ENCODE measurements around the gene MARK4.
A peak's percentile ranks its signal among the peaks of the same experiment; 100 is the strongest.

MARK4 gene

DNA sequence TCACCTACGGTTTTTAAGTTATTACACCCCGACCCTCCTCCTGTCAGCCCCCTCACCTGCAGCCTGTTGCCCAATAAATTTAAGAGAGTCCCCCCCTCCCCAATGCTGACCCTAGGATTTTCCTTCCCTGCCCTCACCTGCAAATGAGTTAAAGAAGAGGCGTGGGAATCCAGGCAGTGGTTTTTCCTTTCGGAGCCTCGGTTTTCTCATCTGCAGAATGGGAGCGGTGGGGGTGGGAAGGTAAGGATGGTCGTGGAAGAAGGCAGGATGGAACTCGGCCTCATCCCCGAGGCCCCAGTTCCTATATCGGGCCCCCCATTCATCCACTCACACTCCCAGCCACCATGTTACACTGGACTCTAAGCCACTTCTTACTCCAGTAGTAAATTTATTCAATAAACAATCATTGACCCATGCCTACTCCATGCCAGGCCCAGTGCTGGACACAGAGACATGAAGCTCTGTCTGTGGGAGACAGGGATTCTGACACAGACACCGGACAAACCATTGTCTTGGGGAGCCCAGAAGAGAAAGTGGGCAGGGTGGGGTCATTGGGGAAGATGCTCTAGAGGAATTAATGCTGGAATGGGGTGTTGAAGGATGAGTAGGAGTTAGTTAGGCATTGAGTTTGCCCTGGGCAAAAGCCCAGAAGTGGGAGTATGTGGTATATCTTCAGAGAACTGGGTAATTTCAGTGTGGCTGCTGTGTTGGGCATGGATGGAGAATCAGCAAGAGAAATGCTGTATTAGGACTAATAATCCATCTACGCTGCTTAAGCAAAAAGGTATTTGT is 52.4 kb downstream of the MARK4 start:
- ChIA-PET CTCF (interaction anchor here (1.5 kb wide), 1 partner anchor 54 kb away, joined by 3 read pairs; no protein-coding TSS in a partner anchor), POLR2A (no interaction called here)
- H3K36me3 ChIP-seq (ENCODE audit: control insufficient read depth in 4 of 4, insufficient read depth in 4 of 4, low read length in 3 of 4), result peaks cover 0 to 16% (median 5%) of the 10 kb centered on the region in 4 experiments
- DNase-seq, result no peak
- H3K4me1 ChIP-seq (ENCODE audit: control extremely low read depth in 1 of 4, control insufficient read depth in 4 of 4, insufficient read depth in 4 of 4, low read length in 3 of 4), result peaks cover 0 to 5% (median 0%) of the 10 kb centered on the region in 4 experiments
- 95% methylated on average over 8 of the region's 12 CpGs for WGBS (ENCODE audit: insufficient coverage)
- no peak overlapping the region for H3K4me3 ChIP-seq (ENCODE audit: control insufficient read depth in 1 of 7, extremely low read depth in 1 of 7, insufficient read depth in 4 of 7, low read depth in 2 of 7, low read length in 6 of 7)
- no peak overlapping the region for H3K27ac ChIP-seq (ENCODE audit: insufficient read depth in 1 of 2, low read depth in 1 of 2, low read length in 2 of 2, poor library complexity in 1 of 2, severe bottlenecking in 2 of 2)
- H3K9me3 ChIP-seq (ENCODE audit: control extremely low read depth in 1 of 5, control insufficient read depth in 4 of 5, insufficient read depth in 2 of 5, low read depth in 1 of 5, low read length in 4 of 5), result no peaks in the 10 kb centered on the region
- H3K27me3 ChIP-seq (replicated peaks in 2 of 5; ENCODE audit: control insufficient read depth in 4 of 5, insufficient read depth in 5 of 5, low read length in 4 of 5), result peaks cover 0 to 2% (median 0%) of the 10 kb centered on the region in 5 experiments

DNA sequence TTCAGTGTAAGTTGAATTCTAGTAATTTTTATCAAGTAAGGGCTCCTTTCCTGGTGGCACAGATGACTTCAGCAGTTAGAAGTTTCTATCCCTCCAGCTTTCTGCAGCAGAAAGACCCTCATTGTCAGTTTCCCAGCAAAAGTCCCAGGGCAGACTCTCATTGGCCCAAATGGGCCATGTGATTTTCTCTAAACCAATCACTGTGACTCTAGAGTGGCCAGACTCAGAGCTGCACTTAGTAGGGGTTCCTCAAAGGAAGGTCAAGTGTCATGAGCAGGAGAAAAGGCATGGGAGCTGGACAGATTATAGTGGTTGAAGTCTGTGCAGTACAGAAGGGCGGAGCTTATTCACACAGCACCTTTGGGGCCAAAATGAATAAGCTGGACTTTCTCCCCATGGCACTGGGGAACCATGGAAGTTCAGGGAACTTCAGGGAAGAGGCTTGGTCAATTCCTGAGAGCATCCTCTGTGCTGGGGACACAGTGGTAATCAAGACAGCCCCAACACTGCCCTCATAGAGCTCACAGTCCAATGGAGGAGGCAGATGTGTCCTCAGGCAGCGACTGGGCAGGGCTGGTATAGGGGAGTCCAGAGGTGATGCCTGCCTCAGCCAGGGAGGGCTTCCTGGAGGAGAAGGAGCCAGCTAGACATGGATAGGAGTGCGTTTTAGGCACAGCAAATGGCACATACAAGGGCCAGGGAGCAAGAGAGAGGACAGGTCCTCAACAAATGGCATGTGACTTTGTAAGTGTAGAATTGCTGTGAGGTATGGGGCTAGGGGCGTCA is 53.3 kb downstream of the MARK4 start:
- Histone ChIP-seq H3K4me3 (ENCODE audit: control insufficient read depth in 1 of 7, extremely low read depth in 1 of 7, insufficient read depth in 4 of 7, low read depth in 2 of 7, low read length in 6 of 7) (no peak overlapping the region), H3K27ac (ENCODE audit: insufficient read depth in 1 of 2, low read depth in 1 of 2, low read length in 2 of 2, poor library complexity in 1 of 2, severe bottlenecking in 2 of 2) (no peak overlapping the region), H3K4me1 (ENCODE audit: control extremely low read depth in 1 of 4, control insufficient read depth in 4 of 4, insufficient read depth in 4 of 4, low read length in 3 of 4) (peaks cover 0 to 5% (median 0%) of the 10 kb centered on the region in 4 experiments), H3K36me3 (ENCODE audit: control insufficient read depth in 4 of 4, insufficient read depth in 4 of 4, low read length in 3 of 4) (peaks cover 0 to 13% (median 2%) of the 10 kb centered on the region in 4 experiments), H3K9me3 (ENCODE audit: control extremely low read depth in 1 of 5, control insufficient read depth in 4 of 5, insufficient read depth in 2 of 5, low read depth in 1 of 5, low read length in 4 of 5) (no peaks in the 10 kb centered on the region), H3K27me3 (replicated peaks in 2 of 5; ENCODE audit: control insufficient read depth in 4 of 5, insufficient read depth in 5 of 5, low read length in 4 of 5) (peaks cover 0 to 2% (median 0%) of the 10 kb centered on the region in 5 experiments)
- CTCF ChIA-PET, result interaction anchor here (1.5 kb wide), 1 partner anchor 54 kb away, joined by 3 read pairs; no protein-coding TSS in a partner anchor
- POLR2A ChIA-PET, result no interaction called here
- DNase-seq, result no peak
- WGBS (ENCODE audit: insufficient coverage), result 77% methylated on average over 4 of the region's 4 CpGs

DNA sequence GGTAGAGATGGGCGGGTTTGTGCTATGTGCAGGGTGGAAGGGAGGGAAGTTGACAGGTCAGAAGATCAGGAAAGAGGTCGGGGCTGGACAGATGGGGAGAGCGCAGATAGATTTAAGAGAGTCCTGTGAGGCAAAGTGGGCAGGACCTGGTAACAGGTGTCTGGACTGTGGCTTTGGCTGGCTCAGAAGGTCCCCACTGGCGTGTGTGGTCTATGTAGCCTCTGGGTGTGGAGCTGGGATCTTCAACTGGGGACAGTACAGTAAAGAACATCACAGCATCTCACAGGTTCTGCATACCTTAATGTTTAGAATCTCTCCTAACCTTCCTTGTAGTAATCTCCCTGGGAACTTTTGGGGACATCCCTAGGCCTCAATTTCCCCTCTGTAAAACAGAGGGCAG is 53.9 kb downstream of the MARK4 start:
- WGBS (ENCODE audit: insufficient coverage), result 89% methylated on average over 3 of the region's 4 CpGs
- ChIA-PET CTCF (no interaction called here), POLR2A (no interaction called here)
- Histone ChIP-seq H3K9me3 (ENCODE audit: control extremely low read depth in 1 of 5, control insufficient read depth in 4 of 5, insufficient read depth in 2 of 5, low read depth in 1 of 5, low read length in 4 of 5) (no peaks in the 10 kb centered on the region), H3K27me3 (replicated peaks in 2 of 5; ENCODE audit: control insufficient read depth in 4 of 5, insufficient read depth in 5 of 5, low read length in 4 of 5) (peaks cover 0 to 2% (median 0%) of the 10 kb centered on the region in 5 experiments), H3K36me3 (ENCODE audit: control insufficient read depth in 4 of 4, insufficient read depth in 4 of 4, low read length in 3 of 4) (peaks cover 0 to 9% (median 2%) of the 10 kb centered on the region in 4 experiments), H3K27ac (ENCODE audit: insufficient read depth in 1 of 2, low read depth in 1 of 2, low read length in 2 of 2, poor library complexity in 1 of 2, severe bottlenecking in 2 of 2) (no peak overlapping the region), H3K4me1 (ENCODE audit: control extremely low read depth in 1 of 4, control insufficient read depth in 4 of 4, insufficient read depth in 4 of 4, low read length in 3 of 4) (no peaks in the 10 kb centered on the region), H3K4me3 (ENCODE audit: control insufficient read depth in 1 of 7, extremely low read depth in 1 of 7, insufficient read depth in 4 of 7, low read depth in 2 of 7, low read length in 6 of 7) (no peak overlapping the region)
- DNase-seq, result no peak

DNA sequence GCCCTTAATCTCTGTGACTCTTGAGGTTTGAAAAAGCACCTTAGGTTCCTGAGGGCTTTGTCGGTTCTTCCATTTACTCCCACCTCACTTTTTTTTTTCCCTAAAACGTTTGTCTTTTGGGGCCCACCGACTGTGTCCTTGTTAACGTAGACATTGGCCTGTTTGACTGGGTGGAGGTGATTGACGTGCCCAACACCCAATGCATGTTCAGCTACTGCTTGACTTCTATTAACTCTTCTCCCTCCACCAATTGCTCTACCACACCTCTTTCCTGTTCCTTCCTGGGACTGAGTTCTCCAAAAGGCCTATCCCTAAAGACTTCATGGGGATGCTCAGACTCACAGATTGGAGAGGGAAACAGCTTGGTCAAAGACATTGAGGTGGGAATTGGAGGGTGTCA is 54.4 kb downstream of the MARK4 start:
- ChIA-PET CTCF (no interaction called here), POLR2A (no interaction called here)
- DNase-seq, result peak in 2 of 3 donors; percentile 34 to 38
- WGBS (ENCODE audit: insufficient coverage), result 57% methylated on average over 4 of the region's 5 CpGs
- Histone ChIP-seq H3K4me1 (ENCODE audit: control extremely low read depth in 1 of 4, control insufficient read depth in 4 of 4, insufficient read depth in 4 of 4, low read length in 3 of 4) (no peaks in the 10 kb centered on the region), H3K9me3 (ENCODE audit: control extremely low read depth in 1 of 5, control insufficient read depth in 4 of 5, insufficient read depth in 2 of 5, low read depth in 1 of 5, low read length in 4 of 5) (no peaks in the 10 kb centered on the region), H3K4me3 (ENCODE audit: control insufficient read depth in 1 of 7, extremely low read depth in 1 of 7, insufficient read depth in 4 of 7, low read depth in 2 of 7, low read length in 6 of 7) (no peak overlapping the region), H3K27ac (ENCODE audit: insufficient read depth in 1 of 2, low read depth in 1 of 2, low read length in 2 of 2, poor library complexity in 1 of 2, severe bottlenecking in 2 of 2) (no peak overlapping the region), H3K36me3 (ENCODE audit: control insufficient read depth in 4 of 4, insufficient read depth in 4 of 4, low read length in 3 of 4) (peaks cover 0 to 8% (median 2%) of the 10 kb centered on the region in 4 experiments), H3K27me3 (replicated peaks in 2 of 5; ENCODE audit: control insufficient read depth in 4 of 5, insufficient read depth in 5 of 5, low read length in 4 of 5) (peaks cover 0 to 2% (median 0%) of the 10 kb centered on the region in 5 experiments)

DNA sequence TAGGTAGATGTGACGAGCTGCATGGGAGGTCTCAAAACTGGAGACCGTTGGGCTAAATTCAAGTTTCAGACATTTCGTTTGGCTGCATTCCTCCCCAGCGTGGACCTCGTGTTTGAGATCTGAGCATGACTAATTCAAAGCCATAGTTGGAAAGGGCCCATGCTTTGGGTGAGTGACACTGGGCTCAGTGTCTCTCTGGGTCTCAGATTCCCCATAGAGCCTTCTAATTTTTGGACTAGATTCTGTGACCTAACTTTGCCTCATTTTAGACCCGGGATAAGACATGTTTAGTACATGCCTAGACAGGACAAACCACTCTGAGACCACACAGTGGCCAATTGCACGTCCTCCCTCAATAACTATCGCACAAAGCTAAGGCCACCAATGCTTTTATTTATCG is 55.0 kb downstream of the MARK4 start:
- H3K4me3 ChIP-seq (ENCODE audit: control insufficient read depth in 1 of 7, extremely low read depth in 1 of 7, insufficient read depth in 4 of 7, low read depth in 2 of 7, low read length in 6 of 7), result no peak overlapping the region

DNA sequence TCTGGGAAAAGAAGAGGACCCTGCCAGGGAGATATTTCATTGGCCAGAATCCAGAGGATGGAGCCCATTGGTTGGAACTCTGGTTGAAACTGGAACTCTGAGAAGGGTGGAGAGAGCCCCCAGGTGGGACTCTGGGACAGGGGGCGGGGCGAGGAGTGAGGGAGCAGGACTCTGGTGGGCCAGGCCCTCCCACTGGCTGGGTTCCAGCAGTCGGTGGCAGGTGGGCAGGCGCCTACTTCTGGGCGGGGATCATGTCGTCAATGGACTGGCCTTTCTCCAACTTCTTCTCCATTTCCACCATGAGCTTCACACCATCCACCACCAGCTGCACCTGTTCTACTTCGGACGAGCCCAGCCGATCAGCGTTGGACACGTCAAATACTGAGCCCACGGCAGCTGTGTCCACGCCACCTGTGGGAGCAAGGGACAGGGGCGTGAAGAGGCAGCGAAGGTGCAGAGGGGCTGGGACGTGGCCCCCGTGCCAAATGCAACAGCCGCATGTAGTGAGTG is 55.5 kb downstream of the MARK4 start:
- Histone ChIP-seq H3K36me3 (ENCODE audit: control insufficient read depth in 4 of 4, insufficient read depth in 4 of 4, low read length in 3 of 4) (peaks cover 0 to 3% (median 1%) of the 10 kb centered on the region in 4 experiments), H3K4me3 (ENCODE audit: control insufficient read depth in 1 of 7, extremely low read depth in 1 of 7, insufficient read depth in 4 of 7, low read depth in 2 of 7, low read length in 6 of 7) (no peak overlapping the region), H3K9me3 (ENCODE audit: control extremely low read depth in 1 of 5, control insufficient read depth in 4 of 5, insufficient read depth in 2 of 5, low read depth in 1 of 5, low read length in 4 of 5) (no peaks in the 10 kb centered on the region), H3K27ac (ENCODE audit: insufficient read depth in 1 of 2, low read depth in 1 of 2, low read length in 2 of 2, poor library complexity in 1 of 2, severe bottlenecking in 2 of 2) (no peak overlapping the region), H3K27me3 (replicated peaks in 2 of 5; ENCODE audit: control insufficient read depth in 4 of 5, insufficient read depth in 5 of 5, low read length in 4 of 5) (peaks cover 0 to 2% (median 0%) of the 10 kb centered on the region in 5 experiments), H3K4me1 (ENCODE audit: control extremely low read depth in 1 of 4, control insufficient read depth in 4 of 4, insufficient read depth in 4 of 4, low read length in 3 of 4) (peaks cover 0 to 3% (median 1%) of the 10 kb centered on the region in 4 experiments)
- no peak for DNase-seq
- ChIA-PET POLR2A (no interaction called here), CTCF (interaction anchor here (0.9 to 1.0 kb wide), 3 partner anchors 32 to 174 kb away, joined by 3 read pairs; no protein-coding TSS in a partner anchor)
- WGBS (ENCODE audit: insufficient coverage), result 80% methylated on average over 17 of the region's 18 CpGs

More for the DNA sequence above, 55.0 kb downstream of the MARK4 start:
- peaks cover 0 to 3% (median 1%) of the 10 kb centered on the region in 4 experiments for H3K36me3 ChIP-seq (ENCODE audit: control insufficient read depth in 4 of 4, insufficient read depth in 4 of 4, low read length in 3 of 4)
- DNase-seq, result no peak
- H3K27ac ChIP-seq (ENCODE audit: insufficient read depth in 1 of 2, low read depth in 1 of 2, low read length in 2 of 2, poor library complexity in 1 of 2, severe bottlenecking in 2 of 2), result no peak overlapping the region
- no peaks in the 10 kb centered on the region for H3K4me1 ChIP-seq (ENCODE audit: control extremely low read depth in 1 of 4, control insufficient read depth in 4 of 4, insufficient read depth in 4 of 4, low read length in 3 of 4)
- no peaks in the 10 kb centered on the region for H3K9me3 ChIP-seq (ENCODE audit: control extremely low read depth in 1 of 5, control insufficient read depth in 4 of 5, insufficient read depth in 2 of 5, low read depth in 1 of 5, low read length in 4 of 5)
- 79% methylated on average over 9 of the region's 9 CpGs for WGBS (ENCODE audit: insufficient coverage)
- ChIA-PET POLR2A (no interaction called here), CTCF (interaction anchor here (0.9 to 1.0 kb wide), 3 partner anchors 33 to 174 kb away, joined by 3 read pairs; no protein-coding TSS in a partner anchor)
- peaks cover 0 to 2% (median 0%) of the 10 kb centered on the region in 5 experiments for H3K27me3 ChIP-seq (replicated peaks in 2 of 5; ENCODE audit: control insufficient read depth in 4 of 5, insufficient read depth in 5 of 5, low read length in 4 of 5)
